Measurements from ENCODE around the gene XYLT1.

The XYLT1 gene

DNA sequence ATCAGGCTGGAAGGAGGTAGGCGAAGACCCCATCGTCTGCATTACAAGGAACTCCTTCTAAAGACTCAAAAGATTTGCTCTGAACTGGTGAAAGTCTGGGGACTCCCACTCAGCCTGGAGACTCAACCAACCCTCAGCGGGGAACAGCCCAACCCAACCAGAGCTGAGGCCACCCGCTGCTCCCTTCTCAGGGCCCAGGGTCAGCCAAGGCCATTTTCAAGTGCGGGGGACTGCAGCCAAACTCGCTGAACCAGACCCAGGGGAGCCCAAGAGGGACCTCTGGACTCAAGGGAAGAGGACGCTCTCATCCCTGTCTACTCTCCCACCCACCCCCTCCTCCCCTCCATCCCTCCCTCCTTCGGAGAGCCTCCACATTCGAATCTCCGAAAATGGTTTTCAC is 24.1 kb downstream of the XYLT1 start:
- H3K9me3 ChIP-seq (ENCODE audit: control insufficient read depth in 2 of 2, low read length in 2 of 2) = no peaks in the 10 kb centered on the region
- H3K36me3 ChIP-seq (ENCODE audit: control insufficient read depth in 2 of 2, insufficient read depth in 2 of 2, low read length in 2 of 2) = peaks cover 0 to 4% of the 10 kb centered on the region in 2 donors
- peaks cover 5% of the 10 kb centered on the region for H3K4me1 ChIP-seq (ENCODE audit: control insufficient read depth, insufficient read depth, low read length)
- H3K9ac ChIP-seq (ENCODE audit: low read length in 2 of 2) = no peak overlapping the region
- H3K27me3 ChIP-seq (ENCODE audit: control insufficient read depth in 1 of 2, insufficient read depth in 2 of 2, low read length in 2 of 2) = no peaks in the 10 kb centered on the region
- no peak overlapping the region for H3K27ac ChIP-seq (ENCODE audit: low read length)
- no peak overlapping the region for H3K4me3 ChIP-seq (ENCODE audit: low read length in 2 of 2)

DNA sequence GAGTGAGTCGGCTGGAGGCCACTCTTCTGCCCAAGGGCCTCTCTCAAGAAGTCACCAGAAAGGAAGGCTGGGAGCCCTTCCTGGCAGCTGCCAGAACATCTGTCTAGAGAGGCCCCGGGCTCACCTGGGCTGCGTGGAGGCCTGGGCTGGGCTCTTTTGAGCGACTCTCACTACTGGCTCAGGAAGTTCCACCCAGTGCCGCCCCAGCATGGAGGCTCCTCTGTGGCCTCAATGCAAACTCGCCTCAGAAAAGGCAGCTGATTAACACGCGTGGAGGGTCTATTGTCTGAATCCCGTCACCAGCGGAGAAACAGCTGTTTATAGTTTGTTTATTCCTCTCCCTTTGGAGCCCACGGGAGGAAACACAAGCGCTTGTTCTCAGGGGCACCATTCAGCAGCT is 25.3 kb downstream of the XYLT1 start:
- H3K4me1 ChIP-seq (ENCODE audit: control insufficient read depth, insufficient read depth, low read length) = peaks cover 5% of the 10 kb centered on the region
- H3K36me3 ChIP-seq (ENCODE audit: control insufficient read depth in 2 of 2, insufficient read depth in 2 of 2, low read length in 2 of 2) = peaks cover 0 to 4% of the 10 kb centered on the region in 2 donors
- H3K27ac ChIP-seq (ENCODE audit: low read length) = no peak overlapping the region
- no peaks in the 10 kb centered on the region for H3K9me3 ChIP-seq (ENCODE audit: control insufficient read depth in 2 of 2, low read length in 2 of 2)
- no peak overlapping the region for H3K4me3 ChIP-seq (ENCODE audit: low read length in 2 of 2)
- no peaks in the 10 kb centered on the region for H3K27me3 ChIP-seq (ENCODE audit: control insufficient read depth in 1 of 2, insufficient read depth in 2 of 2, low read length in 2 of 2)
- no peak overlapping the region for H3K9ac ChIP-seq (ENCODE audit: low read length in 2 of 2)

DNA sequence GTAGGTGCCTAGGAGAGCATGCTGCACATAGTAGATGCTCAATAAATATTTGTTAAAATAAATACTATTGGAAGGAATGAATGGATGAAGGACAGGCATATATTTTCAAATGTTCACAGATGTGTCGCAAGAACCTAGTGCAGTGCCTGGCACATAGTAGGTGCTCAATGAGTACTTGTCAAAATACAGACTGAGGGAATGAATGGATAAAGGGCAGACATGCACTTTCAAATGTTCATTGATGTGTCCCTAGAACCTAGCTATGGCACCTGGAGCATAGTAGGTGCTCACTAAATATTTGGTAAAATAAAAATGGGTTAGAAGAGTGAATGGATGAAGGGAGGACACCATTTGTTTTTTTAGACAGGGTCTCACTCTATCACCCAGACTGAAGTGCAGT is 26.1 kb downstream of the XYLT1 start:
- no peak overlapping the region for H3K9ac ChIP-seq (ENCODE audit: low read length in 2 of 2)
- no peaks in the 10 kb centered on the region for H3K9me3 ChIP-seq (ENCODE audit: control insufficient read depth in 2 of 2, low read length in 2 of 2)
- no peak overlapping the region for H3K4me3 ChIP-seq (ENCODE audit: low read length in 2 of 2)
- peaks cover 0 to 4% of the 10 kb centered on the region in 2 donors for H3K36me3 ChIP-seq (ENCODE audit: control insufficient read depth in 2 of 2, insufficient read depth in 2 of 2, low read length in 2 of 2)
- H3K27me3 ChIP-seq (ENCODE audit: control insufficient read depth in 1 of 2, insufficient read depth in 2 of 2, low read length in 2 of 2) = no peaks in the 10 kb centered on the region
- H3K27ac ChIP-seq (ENCODE audit: low read length) = no peak overlapping the region
- H3K4me1 ChIP-seq (ENCODE audit: control insufficient read depth, insufficient read depth, low read length) = peaks cover 5% of the 10 kb centered on the region

DNA sequence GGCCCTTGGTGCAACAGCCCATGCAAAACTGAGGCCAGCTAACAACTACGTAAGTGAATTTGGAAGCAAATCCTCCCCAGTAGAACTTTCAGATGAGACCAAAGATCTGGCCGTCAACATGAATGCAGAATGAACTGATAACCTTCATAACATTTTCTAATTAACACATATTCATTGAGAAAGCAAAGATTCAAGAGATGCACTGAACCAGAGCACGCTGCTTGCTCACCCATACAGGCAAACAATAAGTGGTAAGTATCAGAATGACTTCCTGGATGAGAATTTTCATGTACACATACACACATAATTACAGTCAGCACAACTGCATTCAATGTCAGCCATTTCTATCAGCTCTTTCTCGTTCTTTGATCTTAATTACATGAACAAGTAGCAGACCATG is 30.6 kb downstream of the XYLT1 start:
- Histone ChIP-seq H3K4me1 (ENCODE audit: control insufficient read depth, insufficient read depth, low read length) (peaks cover 7% of the 10 kb centered on the region), H3K9me3 (ENCODE audit: control insufficient read depth in 2 of 2, low read length in 2 of 2) (no peaks in the 10 kb centered on the region), H3K27ac (ENCODE audit: low read length) (no peak overlapping the region), H3K27me3 (ENCODE audit: control insufficient read depth in 1 of 2, insufficient read depth in 2 of 2, low read length in 2 of 2) (no peaks in the 10 kb centered on the region), H3K9ac (ENCODE audit: low read length in 2 of 2) (no peak overlapping the region), H3K36me3 (ENCODE audit: control insufficient read depth in 2 of 2, insufficient read depth in 2 of 2, low read length in 2 of 2) (no peaks in the 10 kb centered on the region), H3K4me3 (ENCODE audit: low read length in 2 of 2) (no peak overlapping the region)

DNA sequence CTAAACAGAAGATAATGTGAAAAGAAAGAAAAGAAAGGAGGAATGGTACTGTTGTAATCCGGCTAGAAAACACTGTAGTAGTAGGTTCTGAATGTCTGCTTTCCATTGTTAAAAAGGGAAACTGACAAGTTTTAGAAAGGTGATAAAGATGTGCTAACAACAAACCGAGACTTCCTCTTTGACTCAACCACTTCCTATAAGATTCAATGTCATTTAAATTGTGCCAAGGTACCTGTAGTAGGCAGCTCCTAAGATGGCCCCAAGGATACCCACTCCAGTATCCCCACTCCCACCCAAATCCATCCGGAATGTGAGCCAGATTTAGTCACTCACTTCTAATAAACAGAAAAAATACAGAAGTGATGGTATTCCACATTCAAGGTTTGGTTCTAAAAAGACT is 31.2 kb downstream of the XYLT1 start:
- no peaks in the 10 kb centered on the region for H3K36me3 ChIP-seq (ENCODE audit: control insufficient read depth in 2 of 2, insufficient read depth in 2 of 2, low read length in 2 of 2)
- H3K9ac ChIP-seq (ENCODE audit: low read length in 2 of 2) = no peak overlapping the region
- no peaks in the 10 kb centered on the region for H3K9me3 ChIP-seq (ENCODE audit: control insufficient read depth in 2 of 2, low read length in 2 of 2)
- no peaks in the 10 kb centered on the region for H3K27me3 ChIP-seq (ENCODE audit: control insufficient read depth in 1 of 2, insufficient read depth in 2 of 2, low read length in 2 of 2)
- no peak overlapping the region for H3K4me3 ChIP-seq (ENCODE audit: low read length in 2 of 2)
- H3K27ac ChIP-seq (ENCODE audit: low read length) = no peak overlapping the region
- H3K4me1 ChIP-seq (ENCODE audit: control insufficient read depth, insufficient read depth, low read length) = peaks cover 7% of the 10 kb centered on the region

DNA sequence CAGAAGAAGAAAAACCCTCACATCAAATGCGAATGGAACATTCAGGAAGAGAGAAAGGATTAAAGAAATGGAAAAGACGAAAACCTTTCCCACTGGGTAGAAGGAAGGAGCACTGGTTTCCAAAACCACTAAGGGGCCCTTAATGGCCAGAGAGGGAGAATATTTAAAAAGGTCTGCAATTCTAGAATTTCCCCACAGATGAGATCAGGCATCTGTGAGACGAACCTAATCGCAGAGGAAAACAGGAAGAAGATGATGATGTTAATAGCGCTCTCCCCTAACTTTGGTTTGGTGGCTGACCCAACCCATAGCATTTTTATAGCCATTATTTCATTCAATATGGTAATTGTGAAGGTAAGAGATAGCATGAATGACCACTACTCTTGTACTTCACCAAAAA is 32.8 kb downstream of the XYLT1 start:
- H3K4me3 ChIP-seq (ENCODE audit: low read length in 2 of 2) = no peak overlapping the region
- H3K4me1 ChIP-seq (ENCODE audit: control insufficient read depth, insufficient read depth, low read length) = peaks cover 9% of the 10 kb centered on the region
- no peak overlapping the region for H3K27ac ChIP-seq (ENCODE audit: low read length)
- H3K9ac ChIP-seq (ENCODE audit: low read length in 2 of 2) = no peak overlapping the region
- H3K27me3 ChIP-seq (ENCODE audit: control insufficient read depth in 1 of 2, insufficient read depth in 2 of 2, low read length in 2 of 2) = no peaks in the 10 kb centered on the region
- H3K9me3 ChIP-seq (ENCODE audit: control insufficient read depth in 2 of 2, low read length in 2 of 2) = no peaks in the 10 kb centered on the region
- H3K36me3 ChIP-seq (ENCODE audit: control insufficient read depth in 2 of 2, insufficient read depth in 2 of 2, low read length in 2 of 2) = no peaks in the 10 kb centered on the region

DNA sequence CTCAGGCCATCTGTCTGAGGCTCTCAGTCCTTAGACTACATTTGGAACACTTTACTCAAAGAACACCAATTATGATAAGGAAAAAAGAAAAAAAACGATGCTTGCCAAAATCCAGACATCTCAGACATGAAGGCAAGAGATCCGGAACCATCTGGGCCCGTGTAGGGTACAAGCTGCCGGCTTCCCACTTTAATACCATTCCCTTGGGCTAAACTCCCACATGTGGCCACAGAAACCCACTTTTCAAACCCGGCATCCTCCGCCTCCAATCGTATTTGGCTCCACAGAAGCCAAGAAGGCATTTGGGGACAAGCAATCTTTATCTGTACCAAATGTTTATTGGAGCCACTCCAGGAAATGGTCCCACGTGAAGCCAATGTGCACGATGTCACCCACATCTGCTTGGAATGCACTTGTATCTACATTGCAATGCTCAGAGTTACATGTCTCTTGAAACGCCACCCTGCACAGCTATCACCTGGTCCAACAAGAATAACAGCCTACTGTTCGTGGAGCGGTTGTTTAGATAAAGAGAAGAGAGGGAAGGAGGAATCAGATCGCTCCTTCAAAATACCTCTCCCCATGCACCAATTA is 33.5 kb downstream of the XYLT1 start:
- Histone ChIP-seq H3K27me3 (ENCODE audit: control insufficient read depth in 1 of 2, insufficient read depth in 2 of 2, low read length in 2 of 2) (no peaks in the 10 kb centered on the region), H3K9me3 (ENCODE audit: control insufficient read depth in 2 of 2, low read length in 2 of 2) (no peaks in the 10 kb centered on the region), H3K27ac (ENCODE audit: low read length) (no peak overlapping the region), H3K36me3 (ENCODE audit: control insufficient read depth in 2 of 2, insufficient read depth in 2 of 2, low read length in 2 of 2) (no peaks in the 10 kb centered on the region), H3K9ac (ENCODE audit: low read length in 2 of 2) (no peak overlapping the region), H3K4me1 (ENCODE audit: control insufficient read depth, insufficient read depth, low read length) (peaks cover 9% of the 10 kb centered on the region), H3K4me3 (ENCODE audit: low read length in 2 of 2) (no peak overlapping the region)

DNA sequence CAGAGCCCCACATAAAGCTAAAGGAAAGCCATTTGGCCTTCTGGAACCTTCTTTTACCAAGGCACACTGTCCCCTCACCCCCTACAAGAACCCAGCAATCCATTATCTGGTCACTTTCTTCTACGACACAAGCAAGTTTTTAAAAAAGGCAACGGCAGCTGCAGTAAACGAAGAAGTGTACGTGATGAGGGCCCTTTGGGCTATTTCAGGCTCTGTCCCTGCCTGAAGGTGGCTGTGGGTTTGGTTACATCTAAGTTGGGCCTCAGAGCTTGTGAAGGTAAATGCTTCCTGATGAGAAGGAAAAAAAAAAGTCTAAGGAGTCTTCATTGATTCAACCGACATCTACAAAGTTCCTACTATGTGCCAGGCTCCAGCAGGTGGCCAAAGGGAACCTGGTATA is 35.4 kb downstream of the XYLT1 start:
- Histone ChIP-seq H3K27me3 (ENCODE audit: control insufficient read depth in 1 of 2, insufficient read depth in 2 of 2, low read length in 2 of 2) (no peaks in the 10 kb centered on the region), H3K4me1 (ENCODE audit: control insufficient read depth, insufficient read depth, low read length) (peaks cover 9% of the 10 kb centered on the region), H3K9ac (ENCODE audit: low read length in 2 of 2) (no peak overlapping the region), H3K9me3 (ENCODE audit: control insufficient read depth in 2 of 2, low read length in 2 of 2) (no peaks in the 10 kb centered on the region), H3K36me3 (ENCODE audit: control insufficient read depth in 2 of 2, insufficient read depth in 2 of 2, low read length in 2 of 2) (no peaks in the 10 kb centered on the region), H3K27ac (ENCODE audit: low read length) (no peak overlapping the region), H3K4me3 (ENCODE audit: low read length in 2 of 2) (no peak overlapping the region)

DNA sequence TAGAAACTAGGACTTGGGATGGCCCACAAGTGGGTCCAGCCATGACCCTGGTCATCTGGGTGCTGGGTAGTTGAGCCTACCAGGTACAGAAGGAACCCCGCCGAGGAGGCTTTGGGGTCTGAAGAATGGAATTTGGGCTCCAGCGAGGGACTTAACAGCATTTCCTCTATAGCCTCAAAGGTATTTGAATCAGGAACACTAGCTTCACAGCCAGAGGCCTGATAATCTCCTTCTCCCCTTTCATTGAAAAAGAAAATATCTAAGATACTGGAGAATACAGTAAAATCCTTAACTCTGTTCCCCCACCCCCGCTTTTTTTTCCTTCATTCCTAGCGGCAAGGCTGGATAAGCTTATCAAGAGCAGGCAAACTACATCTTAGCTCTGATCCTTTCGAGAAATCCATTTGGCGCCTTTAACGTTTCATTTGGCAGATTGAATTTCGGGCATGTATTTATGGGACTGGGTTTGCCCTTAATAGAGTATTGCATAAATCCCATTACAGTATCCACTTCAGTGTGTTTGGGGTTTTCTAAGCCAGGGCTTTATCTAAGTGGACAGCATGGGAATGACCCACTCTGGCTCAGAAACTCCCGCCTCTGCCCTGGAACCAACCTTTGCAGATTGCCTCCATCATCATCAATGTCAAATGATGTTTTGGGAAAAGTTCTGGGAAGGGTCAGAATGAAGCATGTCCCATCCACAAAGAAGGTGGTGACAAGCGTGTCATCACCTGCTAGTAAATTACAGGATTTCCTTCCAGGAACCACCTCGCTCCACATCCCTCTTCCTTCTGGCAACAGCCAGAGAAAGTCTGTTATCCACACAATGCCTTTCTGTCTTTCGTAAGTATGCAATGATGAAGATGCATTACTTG is 36.9 kb downstream of the XYLT1 start:
- Histone ChIP-seq H3K4me3 (ENCODE audit: low read length in 2 of 2) (no peak overlapping the region), H3K9me3 (ENCODE audit: control insufficient read depth in 2 of 2, low read length in 2 of 2) (no peaks in the 10 kb centered on the region), H3K9ac (ENCODE audit: low read length in 2 of 2) (no peak overlapping the region), H3K27me3 (ENCODE audit: control insufficient read depth in 1 of 2, insufficient read depth in 2 of 2, low read length in 2 of 2) (no peaks in the 10 kb centered on the region), H3K36me3 (ENCODE audit: control insufficient read depth in 2 of 2, insufficient read depth in 2 of 2, low read length in 2 of 2) (no peaks in the 10 kb centered on the region), H3K4me1 (ENCODE audit: control insufficient read depth, insufficient read depth, low read length) (peaks cover 9% of the 10 kb centered on the region), H3K27ac (ENCODE audit: low read length) (no peak overlapping the region)

DNA sequence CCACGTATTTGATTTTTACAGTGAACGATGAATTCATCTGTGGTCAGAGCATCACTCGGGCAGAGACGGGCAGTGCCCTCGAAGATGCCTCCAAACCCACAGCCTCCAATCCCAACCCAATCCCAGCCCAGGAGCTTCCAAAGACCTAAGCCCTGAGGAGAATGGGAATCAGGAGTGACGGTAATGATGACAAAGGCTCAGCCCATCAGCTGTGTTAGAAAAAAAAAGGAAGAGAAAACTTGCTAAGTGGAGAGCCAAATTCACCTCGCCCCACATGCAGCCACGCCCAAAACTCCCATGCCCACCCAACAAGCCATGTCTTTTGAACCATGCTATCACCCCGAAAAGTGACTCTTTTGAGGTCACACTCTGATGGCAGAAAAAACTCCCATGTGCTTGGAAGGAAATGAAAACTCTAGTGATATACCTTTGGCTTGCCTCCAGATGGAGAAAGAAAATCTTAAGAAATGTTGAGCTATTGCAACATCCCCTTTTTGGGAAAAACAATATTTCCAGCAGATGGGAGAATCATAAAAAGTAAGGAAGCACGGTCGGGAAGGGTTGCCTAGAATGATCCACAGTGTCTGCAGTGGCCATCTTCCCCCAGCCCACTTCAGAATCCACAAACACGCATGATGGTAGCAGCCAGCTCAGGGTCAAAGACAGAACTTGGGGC is 37.7 kb downstream of the XYLT1 start:
- no peaks in the 10 kb centered on the region for H3K36me3 ChIP-seq (ENCODE audit: control insufficient read depth in 2 of 2, insufficient read depth in 2 of 2, low read length in 2 of 2)
- H3K4me1 ChIP-seq (ENCODE audit: control insufficient read depth, insufficient read depth, low read length) = peaks cover 9% of the 10 kb centered on the region
- H3K27ac ChIP-seq (ENCODE audit: low read length) = no peak overlapping the region
- H3K9me3 ChIP-seq (ENCODE audit: control insufficient read depth in 2 of 2, low read length in 2 of 2) = no peaks in the 10 kb centered on the region
- H3K27me3 ChIP-seq (ENCODE audit: control insufficient read depth in 1 of 2, insufficient read depth in 2 of 2, low read length in 2 of 2) = no peaks in the 10 kb centered on the region
- H3K9ac ChIP-seq (ENCODE audit: low read length in 2 of 2) = no peak overlapping the region
- no peak overlapping the region for H3K4me3 ChIP-seq (ENCODE audit: low read length in 2 of 2)

All from stomach smooth muscle (tissue), 2 donors.